ENCODE results near the gene CCNL1.

The CCNL1 gene

DNA sequence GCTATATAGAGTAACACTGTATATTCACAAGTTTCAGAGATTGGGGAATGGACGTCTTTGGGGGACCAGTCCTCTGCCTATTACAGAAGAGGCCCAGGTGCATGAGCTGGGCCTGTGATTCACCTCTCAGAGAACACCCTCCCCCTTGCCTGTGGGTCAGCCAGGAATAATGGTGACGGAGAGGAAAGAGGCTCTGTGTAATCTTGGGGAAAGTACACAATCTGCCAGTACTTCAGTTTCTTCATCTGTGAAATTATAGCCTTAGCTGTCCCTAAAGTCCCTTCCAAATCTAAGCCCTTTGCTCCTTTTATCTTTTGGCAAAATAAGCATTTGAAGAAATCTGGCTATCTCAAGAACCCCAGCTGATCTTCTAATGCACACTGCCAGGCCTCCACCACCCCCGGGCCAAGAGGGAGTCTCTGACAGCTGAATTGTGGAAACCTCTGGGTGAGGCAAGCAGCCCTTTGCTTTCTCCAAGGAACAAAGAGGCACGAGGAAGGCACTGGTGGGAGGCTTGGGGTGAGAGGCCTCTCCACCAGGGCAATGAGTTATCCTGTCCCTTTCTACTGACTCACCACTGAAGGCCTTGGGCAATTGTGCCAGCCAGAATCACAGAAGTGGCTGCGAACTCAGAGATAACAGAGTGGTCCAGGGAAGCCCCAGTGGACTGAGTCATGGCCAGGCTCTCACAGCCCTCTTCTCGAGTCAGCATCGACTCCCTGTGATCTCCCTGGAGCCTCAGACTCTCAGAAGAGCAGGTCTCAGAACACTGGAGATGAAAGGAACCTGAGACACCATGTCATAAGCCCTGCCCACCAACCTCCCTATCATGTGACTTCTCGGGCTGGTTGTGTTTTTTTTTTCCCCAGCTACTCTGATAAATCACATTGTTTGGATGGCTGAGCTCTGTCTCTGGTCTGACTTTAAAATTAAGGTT lies 31.8 kb downstream of the CCNL1 start:
- TF ChIP-seq, protein P1, sequence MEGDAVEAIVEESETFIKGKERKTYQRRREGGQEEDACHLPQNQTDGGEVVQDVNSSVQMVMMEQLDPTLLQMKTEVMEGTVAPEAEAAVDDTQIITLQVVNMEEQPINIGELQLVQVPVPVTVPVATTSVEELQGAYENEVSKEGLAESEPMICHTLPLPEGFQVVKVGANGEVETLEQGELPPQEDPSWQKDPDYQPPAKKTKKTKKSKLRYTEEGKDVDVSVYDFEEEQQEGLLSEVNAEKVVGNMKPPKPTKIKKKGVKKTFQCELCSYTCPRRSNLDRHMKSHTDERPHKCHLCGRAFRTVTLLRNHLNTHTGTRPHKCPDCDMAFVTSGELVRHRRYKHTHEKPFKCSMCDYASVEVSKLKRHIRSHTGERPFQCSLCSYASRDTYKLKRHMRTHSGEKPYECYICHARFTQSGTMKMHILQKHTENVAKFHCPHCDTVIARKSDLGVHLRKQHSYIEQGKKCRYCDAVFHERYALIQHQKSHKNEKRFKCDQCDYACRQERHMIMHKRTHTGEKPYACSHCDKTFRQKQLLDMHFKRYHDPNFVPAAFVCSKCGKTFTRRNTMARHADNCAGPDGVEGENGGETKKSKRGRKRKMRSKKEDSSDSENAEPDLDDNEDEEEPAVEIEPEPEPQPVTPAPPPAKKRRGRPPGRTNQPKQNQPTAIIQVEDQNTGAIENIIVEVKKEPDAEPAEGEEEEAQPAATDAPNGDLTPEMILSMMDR (conservative IDR thresholded peaks at IDR 0.05; ENCODE audit: low read depth, low read length): no peak
- peak; percentile 75 for DNase-seq (ENCODE audit: low read depth)
- no peak overlapping the region for H3K4me3 ChIP-seq (ENCODE audit: low read length)

- TF ChIP-seq, protein P1 (conservative IDR thresholded peaks at IDR 0.05; ENCODE audit: low read depth, low read length): no peak
- DNase-seq (ENCODE audit: low read depth): no peak
- H3K4me3 ChIP-seq (ENCODE audit: low read length): no peak overlapping the region
Observed at GRCh38 chr3:157127268-157127667, 32.7 kb downstream of the CCNL1 start.

DNA sequence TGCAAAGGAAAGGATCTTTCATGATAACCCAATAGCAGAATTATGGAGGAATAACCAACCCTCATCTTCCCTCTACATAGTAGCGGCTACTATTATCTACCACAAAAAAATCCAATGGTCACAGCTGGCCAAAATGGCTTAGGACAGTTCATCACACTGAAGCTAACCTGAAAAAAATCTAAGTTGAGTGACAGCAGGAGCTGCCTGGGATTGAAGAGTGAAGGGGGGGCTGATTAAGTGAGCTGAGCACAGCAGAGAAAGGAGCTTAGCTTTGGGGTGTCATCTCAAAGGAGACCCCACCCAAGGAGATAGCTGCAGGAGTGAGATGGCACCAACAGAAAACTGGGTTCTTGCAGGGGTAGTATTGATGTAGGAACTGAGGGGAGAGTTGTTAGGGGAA lies 33.6 kb downstream of the CCNL1 start:
- TF ChIP-seq, protein P1 (conservative IDR thresholded peaks at IDR 0.05; ENCODE audit: low read depth, low read length): no peak
- H3K4me3 ChIP-seq (ENCODE audit: low read length): no peak overlapping the region
- no peak for DNase-seq (ENCODE audit: low read depth)

- H3K4me3 ChIP-seq (ENCODE audit: low read length): no peak overlapping the region
- DNase-seq (ENCODE audit: low read depth): no peak
- TF ChIP-seq, protein P1 (conservative IDR thresholded peaks at IDR 0.05; ENCODE audit: low read depth, low read length): no peak
Observed at GRCh38 chr3:157125101-157125500, 34.8 kb downstream of the CCNL1 start.

DNA sequence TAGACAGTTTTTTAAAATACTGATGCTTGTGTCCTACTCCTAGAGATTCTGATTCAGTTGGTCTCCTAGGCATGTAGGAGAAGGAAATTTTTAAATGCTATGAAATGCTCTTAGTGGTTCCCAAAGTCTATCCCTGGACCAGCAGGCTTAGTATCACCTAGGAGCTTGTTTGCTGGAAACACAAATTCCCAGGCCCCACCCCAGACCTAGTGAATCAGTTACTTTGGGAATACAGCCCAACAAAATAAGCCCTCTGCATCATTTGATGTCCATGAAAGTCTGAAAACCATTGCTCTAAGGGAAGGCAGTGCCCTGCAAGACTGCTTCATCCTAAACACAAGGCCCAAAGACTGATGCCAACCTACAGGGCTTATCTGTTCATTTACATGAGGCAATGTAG lies 36.3 kb downstream of the CCNL1 start:
- no peak for DNase-seq (ENCODE audit: low read depth)
- no peak overlapping the region for H3K4me3 ChIP-seq (ENCODE audit: low read length)
- TF ChIP-seq, protein P1 (conservative IDR thresholded peaks at IDR 0.05; ENCODE audit: low read depth, low read length): no peak

DNA sequence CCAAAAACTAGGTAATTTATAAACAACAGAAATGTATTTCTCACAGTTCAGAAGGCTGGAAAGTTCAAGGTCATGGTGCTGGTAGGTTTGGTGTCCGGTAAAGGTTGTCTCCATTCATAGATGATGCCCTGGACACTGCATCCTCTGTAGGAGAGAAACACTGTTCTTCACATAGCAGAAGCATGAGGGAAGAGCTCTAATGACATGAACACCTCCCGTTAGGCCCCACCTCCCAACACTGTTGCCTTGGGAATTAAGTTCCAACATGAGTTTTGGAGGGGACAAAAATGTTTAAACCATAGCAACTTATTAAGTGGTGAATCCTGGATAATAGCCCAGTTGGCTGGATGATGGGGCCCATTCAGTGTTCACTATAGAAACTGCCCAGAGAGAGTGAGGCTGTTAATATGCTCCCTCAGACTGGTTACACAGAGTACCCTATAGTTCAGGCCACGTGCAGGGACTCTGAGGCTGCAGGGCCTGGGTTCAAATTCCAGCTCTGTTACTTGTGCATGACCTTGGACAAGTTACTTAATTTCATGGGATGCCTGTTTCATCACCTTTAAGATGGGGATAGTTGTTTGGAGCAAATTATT lies 37.0 kb downstream of the CCNL1 start:
- TF ChIP-seq, protein P1 (conservative IDR thresholded peaks at IDR 0.05; ENCODE audit: low read depth, low read length): no peak
- no peak for DNase-seq (ENCODE audit: low read depth)
- no peak overlapping the region for H3K4me3 ChIP-seq (ENCODE audit: low read length)

Measured in retinal pigment epithelial cell (primary cell).